ENCODE data around the gene TMOD3.

DNA sequence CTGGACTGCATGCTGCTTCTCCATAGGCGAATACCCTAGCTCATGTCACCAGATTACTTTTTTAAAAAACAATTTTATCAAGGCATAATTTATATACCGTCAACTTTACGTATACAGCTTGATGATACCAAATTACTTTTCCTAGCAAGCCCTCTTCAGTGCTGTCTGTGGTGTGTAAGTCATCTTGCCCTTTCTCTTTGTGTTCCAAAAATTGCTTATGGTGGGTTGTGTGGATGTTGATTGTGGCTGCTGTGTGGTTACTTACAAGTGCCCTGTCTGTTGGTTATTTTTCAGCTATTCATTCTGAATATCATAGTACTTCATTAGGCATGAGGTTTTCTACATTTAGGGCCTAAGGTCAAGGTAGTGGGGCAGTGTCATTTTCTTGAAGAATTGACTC lies 12.8 kb downstream of the TMOD3 start:
- TF ChIP-seq CTCF (IDR thresholded peaks at IDR 0.05; ENCODE audit: low read depth, low read length) (no peak), MAX (IDR thresholded peaks at IDR 0.05; ENCODE audit: low read depth, low read length) (no peak), POLR2A (IDR thresholded peaks at IDR 0.05; ENCODE audit: extremely low read depth, insufficient read length) (no peak), MYC (IDR thresholded peaks at IDR 0.05; ENCODE audit: low read depth, low read length) (no peak)

All from NB4 (cell line).